CD4-positive, CD25-positive, alpha-beta regulatory T cell (primary cell): Measurements from ENCODE around the gene TBC1D28. TPM values are rescaled to one million over a fixed set of nuclear protein-coding genes. Genes with fewer than 3 reads are reported as not detected.
"Not testable (repeated sequence)": the region's sequence is repeated elsewhere in the genome, so short reads cannot be mapped to it uniquely, and the experiment has no call there.

Experiments used
- ATAC-seq, 2 donors: fragments of 150-1000 bp; cut with Tn5 transposase; one replicate each; pipeline ENCODE4 v1.10.0; 2021; ENCODE audit warnings: low read depth in 2 of 2, moderate number of reproducible peaks in 2 of 2, moderate library complexity in 1 of 2
- DNase-seq, 3 donors: peaks; one replicate each; pipeline versions ENCODE4 v3.0.0 to v3.0.0-alpha.2; 2012 to 2022; ENCODE audit warnings: mixed read lengths in 1 of 3
- H3K27ac ChIP-seq: one replicate; pipeline ENCODE4 v1.7.0; 2013; ENCODE audit warnings: mild to moderate bottlenecking, low read length; ENCODE audit not compliant: insufficient read depth, poor library complexity, severe bottlenecking
- H3K27me3 ChIP-seq: one replicate; pipeline ENCODE4 v1.7.0; 2013; ENCODE audit warnings: low read length; ENCODE audit not compliant: control insufficient read depth, insufficient read depth
- H3K36me3 ChIP-seq: one replicate; pipeline ENCODE4 v1.7.0; 2013; ENCODE audit warnings: mild to moderate bottlenecking, low read length, moderate library complexity; ENCODE audit not compliant: control insufficient read depth, insufficient read depth
- H3K4me1 ChIP-seq: 2 replicates; pipeline ENCODE4 v1.7.0; 2013; ENCODE audit warnings: mild to moderate bottlenecking, low read length; ENCODE audit not compliant: insufficient read depth, control insufficient read depth, poor library complexity, severe bottlenecking
- H3K4me3 ChIP-seq: one replicate; pipeline ENCODE4 v1.7.0; 2013; ENCODE audit warnings: low read depth, mild to moderate bottlenecking, low read length, moderate library complexity
- H3K9me3 ChIP-seq, 2 experiments: 1 replicate in 1 of 2; 2 replicates in 1 of 2; pipeline ENCODE4 v1.7.0; 2013; ENCODE audit warnings: low read length in 2 of 2, mild to moderate bottlenecking in 1 of 2, moderate library complexity in 1 of 2; ENCODE audit not compliant: control insufficient read depth in 2 of 2
- H3K27ac Mint-ChIP-seq, 3 donors: one replicate each; pipeline ENCODE4 v1.8.0; 2020 to 2022; ENCODE audit warnings: mild to moderate bottlenecking in 3 of 3, mixed read lengths in 3 of 3, moderate library complexity in 2 of 3
- H3K27me3 Mint-ChIP-seq: one replicate; pipeline ENCODE4 v1.8.0; 2022; ENCODE audit warnings: mild to moderate bottlenecking, mixed read lengths
- H3K36me3 Mint-ChIP-seq: one replicate; pipeline ENCODE4 v1.8.0; 2020; ENCODE audit warnings: mixed read lengths
- H3K4me1 Mint-ChIP-seq, 4 donors: one replicate each; pipeline ENCODE4 v1.8.0; 2020 to 2022; ENCODE audit warnings: mixed read lengths in 4 of 4, mild to moderate bottlenecking in 1 of 4
- H3K4me3 Mint-ChIP-seq, 4 donors: one replicate each; pipeline ENCODE4 v1.8.0; 2020 to 2022; ENCODE audit warnings: mild to moderate bottlenecking in 4 of 4, mixed read lengths in 4 of 4, moderate library complexity in 3 of 4
- H3K9me3 Mint-ChIP-seq, 7 donors: one replicate each; pipeline ENCODE4 v1.8.0; 2020 to 2022; ENCODE audit warnings: mixed read lengths in 7 of 7, mild to moderate bottlenecking in 3 of 7, moderate library complexity in 2 of 7
- polyA plus RNA-seq, 4 donors: library from polyadenylated mRNA; unstranded; fragments of 300-500 nt; fragmentation: Illumina TruSeq; gene quantifications; one replicate each; pipeline ENCODE4 v1.2.3, GENCODE V29; 2021
- total RNA-seq: library from RNA; stranded (reverse); gene quantifications from one replicate; pipeline ENCODE4 v1.2.3, GENCODE V29; 2022

Gene TBC1D28
- total and polyA plus RNA-seq, 5 donors from 2014 or later, result not detected

DNA sequence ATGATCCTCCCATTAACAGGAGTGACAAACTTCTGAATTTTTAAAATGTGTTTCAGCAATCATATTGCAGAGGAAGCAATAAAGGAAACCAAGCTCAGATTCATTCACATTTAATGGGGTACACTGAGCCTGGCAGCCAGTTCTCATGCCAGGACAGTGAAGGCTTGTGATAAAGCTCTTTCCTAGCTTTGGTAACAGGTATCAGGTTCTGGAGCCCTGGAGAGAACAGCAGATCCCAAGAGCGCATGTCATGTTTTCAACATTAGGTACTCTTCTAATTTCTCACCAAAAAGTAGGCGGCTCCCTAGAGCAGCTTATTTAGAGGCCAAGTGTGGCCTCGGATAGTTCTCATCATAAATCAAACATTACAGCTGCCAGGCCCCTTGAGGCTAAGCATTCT, 23.3 kb upstream of the TBC1D28 start:
- DNase-seq, H3K27me3 Mint-ChIP-seq, H3K4me3 ChIP-seq, H3K27ac Mint-ChIP-seq, ATAC-seq, H3K27me3 ChIP-seq, H3K4me1 Mint-ChIP-seq, H3K4me3 Mint-ChIP-seq, H3K27ac ChIP-seq, H3K36me3 ChIP-seq, H3K4me1 ChIP-seq: not testable (repeated sequence)
- peaks cover 17 to 32% of the 10 kb centered on the region in 2 experiments for H3K9me3 ChIP-seq
- Mint-ChIP-seq H3K9me3 (peaks cover 0 to 27% (median 11%) of the 10 kb centered on the region in 7 donors), H3K36me3 (peaks cover 19% of the 10 kb centered on the region)

DNA sequence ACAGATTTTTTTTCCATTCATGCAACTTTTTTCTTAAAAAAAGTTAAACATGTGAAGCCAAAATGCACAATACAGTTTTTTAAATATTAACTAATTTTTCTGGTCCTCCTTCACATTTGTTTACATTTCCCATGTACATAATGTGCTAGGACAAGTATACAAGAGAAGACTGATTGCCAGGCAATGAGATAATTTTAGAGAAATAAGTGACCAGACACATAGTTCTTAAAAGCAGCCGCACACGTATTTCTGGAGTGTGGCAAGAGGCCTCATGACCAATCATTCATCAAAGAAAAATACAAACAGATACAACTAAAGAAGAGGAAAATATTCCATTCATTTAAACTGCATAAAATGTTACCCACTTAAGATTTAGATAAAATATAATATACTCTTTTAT, 22.1 kb upstream of the TBC1D28 start:
- not testable (repeated sequence) for H3K4me3 ChIP-seq, H3K4me1 ChIP-seq, H3K27me3 Mint-ChIP-seq, H3K27ac ChIP-seq, H3K4me3 Mint-ChIP-seq, ATAC-seq, DNase-seq, H3K4me1 Mint-ChIP-seq, H3K36me3 ChIP-seq, H3K27me3 ChIP-seq, H3K27ac Mint-ChIP-seq
- peaks cover 28 to 42% of the 10 kb centered on the region in 2 experiments for H3K9me3 ChIP-seq
- Mint-ChIP-seq H3K36me3 (peaks cover 15% of the 10 kb centered on the region), H3K9me3 (peaks cover 0 to 32% (median 13%) of the 10 kb centered on the region in 7 donors)

DNA sequence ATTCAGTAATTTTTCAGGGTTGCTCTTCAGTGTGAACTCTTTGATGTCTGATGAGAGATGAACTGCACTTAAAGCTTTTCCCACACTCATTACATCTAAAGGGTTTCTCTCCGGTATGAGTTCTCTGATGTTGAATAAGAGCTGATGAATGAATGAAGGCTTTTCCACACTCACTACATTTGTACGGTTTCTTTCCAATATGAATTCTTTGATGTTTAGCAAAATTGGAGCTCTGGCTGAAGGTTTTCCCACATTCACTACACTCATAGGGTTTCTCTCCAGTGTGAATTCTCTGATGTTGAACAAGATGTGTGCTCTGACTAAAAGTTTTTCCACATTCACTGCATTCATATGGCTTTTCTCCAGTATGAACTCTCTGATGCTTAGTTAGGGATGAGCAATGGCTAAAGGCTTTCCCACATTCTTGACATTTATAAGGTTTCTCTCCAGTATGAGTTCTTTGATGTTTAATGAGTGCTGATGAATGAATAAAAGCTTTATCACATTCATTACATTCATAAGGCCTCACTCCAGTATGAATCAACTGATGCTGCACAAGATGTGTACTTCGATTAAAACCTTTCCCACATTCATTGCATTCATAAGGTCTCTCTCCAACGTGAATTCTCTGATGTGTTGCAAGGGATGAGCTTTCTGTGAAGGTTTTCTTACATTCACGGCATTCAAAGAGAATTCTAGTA, 17.9 kb upstream of the TBC1D28 start:
- H3K4me3 ChIP-seq, H3K4me1 ChIP-seq, H3K36me3 ChIP-seq, H3K4me3 Mint-ChIP-seq, H3K27me3 Mint-ChIP-seq, H3K27ac ChIP-seq, H3K27me3 ChIP-seq, ATAC-seq, H3K36me3 Mint-ChIP-seq, H3K4me1 Mint-ChIP-seq, DNase-seq, H3K27ac Mint-ChIP-seq: not testable (repeated sequence)
- H3K9me3 Mint-ChIP-seq, result peaks cover 0 to 39% (median 9%) of the 10 kb centered on the region in 7 donors
- peaks cover 29 to 40% of the 10 kb centered on the region in 2 experiments for H3K9me3 ChIP-seq

DNA sequence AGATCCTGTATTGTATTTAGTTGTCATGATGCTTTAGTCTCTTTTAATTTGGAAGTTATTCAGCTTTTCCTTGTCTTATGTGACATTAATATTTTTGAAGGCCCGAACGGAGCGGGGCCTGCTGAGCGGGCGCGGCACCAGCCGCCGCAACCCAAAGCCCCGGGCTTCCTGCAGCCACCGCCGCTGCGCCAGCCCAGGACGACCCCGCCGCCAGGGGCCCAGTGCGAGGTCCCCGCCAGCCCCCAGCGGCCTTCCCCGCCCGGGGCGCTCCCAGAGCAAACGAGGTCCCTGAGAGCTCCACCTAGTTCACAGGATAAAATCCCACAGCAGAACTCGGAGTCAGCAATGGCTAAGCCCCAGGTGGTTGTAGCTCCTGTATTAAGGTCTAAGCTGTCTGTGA, 5.9 kb upstream of the TBC1D28 start:
- not testable (repeated sequence) for H3K4me1 Mint-ChIP-seq, H3K9me3 ChIP-seq, H3K4me3 Mint-ChIP-seq

DNA sequence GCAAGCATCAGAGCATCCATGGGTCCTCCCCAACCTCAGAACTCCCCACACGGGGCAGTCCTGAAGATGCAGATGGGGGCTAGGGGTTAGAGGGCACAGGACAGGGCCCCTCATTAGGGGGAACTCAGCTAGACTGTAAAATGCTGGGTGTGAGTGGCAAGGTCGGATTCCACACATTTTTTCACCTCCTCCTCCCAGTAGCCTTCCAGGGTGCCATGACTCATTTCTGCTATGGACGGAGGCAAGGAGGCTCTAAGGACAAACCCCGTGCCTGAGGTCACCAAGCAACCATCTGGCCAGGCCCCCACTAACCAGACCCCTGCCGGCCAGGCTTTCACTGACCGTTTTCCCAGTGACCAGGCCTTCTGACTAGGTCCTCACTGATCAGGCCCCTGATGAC, 1.1 kb downstream of the TBC1D28 start:
- not testable (repeated sequence) for H3K4me1 Mint-ChIP-seq, H3K27ac Mint-ChIP-seq, H3K27ac ChIP-seq, H3K27me3 ChIP-seq, H3K9me3 Mint-ChIP-seq, ATAC-seq, DNase-seq, H3K4me3 ChIP-seq, H3K27me3 Mint-ChIP-seq, H3K9me3 ChIP-seq, H3K36me3 ChIP-seq, H3K4me3 Mint-ChIP-seq, H3K4me1 ChIP-seq, H3K36me3 Mint-ChIP-seq

More for the DNA sequence above, 5.9 kb upstream of the TBC1D28 start:
- not testable (repeated sequence) for H3K36me3 ChIP-seq, H3K4me3 ChIP-seq, DNase-seq, H3K27me3 Mint-ChIP-seq, H3K4me1 ChIP-seq, H3K27ac ChIP-seq, H3K27ac Mint-ChIP-seq, H3K9me3 Mint-ChIP-seq, ATAC-seq, H3K36me3 Mint-ChIP-seq, H3K27me3 ChIP-seq

DNA sequence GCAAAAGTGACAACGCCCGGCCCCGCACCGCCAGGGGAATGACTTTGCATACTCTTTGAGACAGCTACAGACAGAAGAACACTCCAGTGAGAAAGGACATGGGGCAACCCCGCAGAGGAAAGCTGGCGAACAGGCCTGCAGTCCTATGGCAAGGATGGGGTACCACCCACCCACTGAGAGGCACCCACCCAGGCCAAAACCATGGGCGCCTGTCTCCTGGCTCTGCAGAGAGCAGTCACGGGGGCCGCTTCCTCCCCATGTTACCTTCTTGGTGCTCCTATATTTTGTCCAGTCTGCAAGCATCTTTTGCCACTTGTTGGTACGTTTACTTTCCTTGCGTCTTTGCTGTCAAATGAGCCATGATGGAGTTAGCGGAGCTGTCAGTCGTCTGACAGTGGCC, 5.8 kb downstream of the TBC1D28 start:
- not testable (repeated sequence) for H3K36me3 ChIP-seq, H3K27ac Mint-ChIP-seq, H3K36me3 Mint-ChIP-seq, H3K4me3 ChIP-seq, ATAC-seq, H3K4me1 ChIP-seq, H3K4me3 Mint-ChIP-seq, H3K9me3 ChIP-seq, H3K27me3 ChIP-seq, H3K9me3 Mint-ChIP-seq, DNase-seq, H3K4me1 Mint-ChIP-seq, H3K27ac ChIP-seq
- peaks cover 26% of the 10 kb centered on the region for H3K27me3 Mint-ChIP-seq

DNA sequence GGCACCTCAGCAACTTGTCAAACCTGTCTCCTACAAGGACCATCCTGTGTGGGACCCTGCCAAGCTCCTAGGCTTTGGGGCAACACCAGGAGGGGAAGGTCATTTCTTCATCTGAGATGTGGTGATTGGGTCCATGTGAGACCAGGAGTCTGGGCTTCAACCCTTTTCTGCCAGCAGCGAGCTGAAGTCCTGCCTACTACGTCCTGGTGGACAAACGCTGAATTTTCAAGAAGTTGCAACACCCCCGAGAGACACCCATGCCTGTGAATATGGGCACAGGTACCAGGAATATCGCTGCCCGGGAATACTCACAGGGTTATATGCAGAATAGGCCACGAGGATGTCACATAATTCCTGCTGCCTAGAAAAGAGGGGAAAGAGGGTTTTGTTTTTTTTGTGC, 8.0 kb downstream of the TBC1D28 start:
- not testable (repeated sequence) for H3K4me1 Mint-ChIP-seq, H3K27ac ChIP-seq, H3K36me3 Mint-ChIP-seq, H3K4me3 Mint-ChIP-seq, H3K27me3 ChIP-seq, H3K4me3 ChIP-seq, H3K36me3 ChIP-seq, H3K4me1 ChIP-seq, H3K9me3 Mint-ChIP-seq, ATAC-seq, DNase-seq, H3K27ac Mint-ChIP-seq, H3K9me3 ChIP-seq
- H3K27me3 Mint-ChIP-seq, result peaks cover 26% of the 10 kb centered on the region

DNA sequence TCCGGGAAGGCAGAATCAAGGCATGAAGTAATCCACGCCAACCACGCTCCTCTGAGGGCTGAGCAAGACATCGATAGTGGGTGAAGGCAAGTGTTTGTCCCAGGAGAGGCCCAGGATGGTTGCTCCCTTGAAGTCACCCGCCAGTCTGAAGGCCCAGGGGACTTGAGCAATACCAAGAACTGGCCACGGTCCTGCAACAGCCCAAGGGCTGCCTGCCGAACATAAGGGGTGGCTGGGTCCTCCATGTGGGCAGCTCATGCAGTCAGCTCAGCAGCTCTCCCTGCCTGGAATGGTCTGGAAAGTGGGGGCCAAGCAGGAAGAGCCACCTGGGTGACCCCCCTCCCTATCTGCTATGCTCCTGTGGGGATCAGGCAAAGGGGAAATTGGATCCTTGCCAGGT, 8.4 kb downstream of the TBC1D28 start:
- ATAC-seq, DNase-seq, H3K27me3 ChIP-seq, H3K9me3 Mint-ChIP-seq, H3K36me3 Mint-ChIP-seq, H3K4me3 ChIP-seq, H3K36me3 ChIP-seq, H3K27ac Mint-ChIP-seq, H3K9me3 ChIP-seq, H3K4me1 ChIP-seq, H3K27ac ChIP-seq, H3K4me1 Mint-ChIP-seq: not testable (repeated sequence)
- peaks cover 26% of the 10 kb centered on the region for H3K27me3 Mint-ChIP-seq
- peak overlapping the region in 1 of 4 donors; percentile 48 for H3K4me3 Mint-ChIP-seq
